Measurements from ENCODE around the gene SOCS6. TPM values are rescaled to one million over a fixed set of nuclear protein-coding genes. Genes with fewer than 3 reads are reported as not detected.
A peak's percentile ranks its signal among the peaks of the same experiment; 100 is the strongest.

The SOCS6 gene
- total and polyA plus RNA-seq, 4 donors, result 5.5 to 30.1 (median 8.7) TPM

DNA sequence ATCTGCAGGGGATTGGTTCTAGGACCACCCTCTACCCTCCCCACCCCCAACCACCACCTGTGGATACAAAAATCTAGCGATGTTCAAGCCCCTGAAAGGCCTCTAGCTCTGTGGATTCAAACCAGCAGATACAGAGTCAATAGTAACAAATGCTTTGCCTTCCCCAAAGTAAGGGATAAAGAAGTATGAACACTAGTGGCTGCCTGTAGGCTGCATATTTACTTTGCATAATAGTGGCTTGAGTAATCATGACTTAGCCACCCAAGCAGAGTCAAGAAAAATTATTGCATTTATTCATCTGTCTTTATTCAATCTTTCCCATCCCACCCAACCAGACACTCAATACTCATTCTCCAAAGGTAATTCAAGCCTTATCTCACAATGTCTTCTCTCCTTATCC is 43.8 kb downstream of the SOCS6 start (continued):
- TF ChIP-seq, protein P1, sequence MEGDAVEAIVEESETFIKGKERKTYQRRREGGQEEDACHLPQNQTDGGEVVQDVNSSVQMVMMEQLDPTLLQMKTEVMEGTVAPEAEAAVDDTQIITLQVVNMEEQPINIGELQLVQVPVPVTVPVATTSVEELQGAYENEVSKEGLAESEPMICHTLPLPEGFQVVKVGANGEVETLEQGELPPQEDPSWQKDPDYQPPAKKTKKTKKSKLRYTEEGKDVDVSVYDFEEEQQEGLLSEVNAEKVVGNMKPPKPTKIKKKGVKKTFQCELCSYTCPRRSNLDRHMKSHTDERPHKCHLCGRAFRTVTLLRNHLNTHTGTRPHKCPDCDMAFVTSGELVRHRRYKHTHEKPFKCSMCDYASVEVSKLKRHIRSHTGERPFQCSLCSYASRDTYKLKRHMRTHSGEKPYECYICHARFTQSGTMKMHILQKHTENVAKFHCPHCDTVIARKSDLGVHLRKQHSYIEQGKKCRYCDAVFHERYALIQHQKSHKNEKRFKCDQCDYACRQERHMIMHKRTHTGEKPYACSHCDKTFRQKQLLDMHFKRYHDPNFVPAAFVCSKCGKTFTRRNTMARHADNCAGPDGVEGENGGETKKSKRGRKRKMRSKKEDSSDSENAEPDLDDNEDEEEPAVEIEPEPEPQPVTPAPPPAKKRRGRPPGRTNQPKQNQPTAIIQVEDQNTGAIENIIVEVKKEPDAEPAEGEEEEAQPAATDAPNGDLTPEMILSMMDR (IDR thresholded peaks at IDR 0.05; ENCODE audit: low read depth, low read length, missing input control), result no peak
- TF ChIP-seq FOXA2 (IDR thresholded peaks at IDR 0.05) (peak; percentile 86), YY1 (IDR thresholded peaks at IDR 0.05) (no peak), GABPA (IDR thresholded peaks at IDR 0.05 in 1 of 2, conservative IDR thresholded peaks at IDR 0.05 in 1 of 2) (no peak), RXRA (IDR thresholded peaks at IDR 0.05) (no peak), RAD21 (IDR thresholded peaks at IDR 0.05) (peak in 1 of 2 donors; percentile 47), SP1 (IDR thresholded peaks at IDR 0.05) (no peak)
- TF ChIP-seq, protein P2, sequence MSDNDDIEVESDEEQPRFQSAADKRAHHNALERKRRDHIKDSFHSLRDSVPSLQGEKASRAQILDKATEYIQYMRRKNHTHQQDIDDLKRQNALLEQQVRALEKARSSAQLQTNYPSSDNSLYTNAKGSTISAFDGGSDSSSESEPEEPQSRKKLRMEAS (IDR thresholded peaks at IDR 0.05), result no peak

GRCh38 chr18:70333316-70333715 is 44.5 kb downstream of the SOCS6 start:
- no peak for DNase-seq (ENCODE audit: low spot score)
- WGBS, result 98% methylated on average over 1 of the region's 1 CpG
- H3K27me3 ChIP-seq (ENCODE audit: control insufficient read depth in 4 of 4, insufficient read depth in 4 of 4, low read length in 3 of 4), result no peaks in the 10 kb centered on the region
- no peaks in the 10 kb centered on the region for H3K9me3 ChIP-seq (ENCODE audit: control insufficient read depth in 4 of 4, low read length in 3 of 4)
- H3K4me3 ChIP-seq (ENCODE audit: low read depth in 1 of 3, low read length in 3 of 3), result no peak overlapping the region
- no peak for TF ChIP-seq ZBTB33 (IDR thresholded peaks at IDR 0.05)
- TF ChIP-seq, protein P2 (IDR thresholded peaks at IDR 0.05), result no peak
- TF ChIP-seq RXRA (IDR thresholded peaks at IDR 0.05), result no peak
- TF ChIP-seq HNF4G (IDR thresholded peaks at IDR 0.05), result no peak
- TF ChIP-seq TAF1 (conservative IDR thresholded peaks at IDR 0.05), result no peak
- no peak for TF ChIP-seq NR2F2 (IDR thresholded peaks at IDR 0.05)
- no peak for TF ChIP-seq FOXA2 (IDR thresholded peaks at IDR 0.05)
- TF ChIP-seq, protein P3, sequence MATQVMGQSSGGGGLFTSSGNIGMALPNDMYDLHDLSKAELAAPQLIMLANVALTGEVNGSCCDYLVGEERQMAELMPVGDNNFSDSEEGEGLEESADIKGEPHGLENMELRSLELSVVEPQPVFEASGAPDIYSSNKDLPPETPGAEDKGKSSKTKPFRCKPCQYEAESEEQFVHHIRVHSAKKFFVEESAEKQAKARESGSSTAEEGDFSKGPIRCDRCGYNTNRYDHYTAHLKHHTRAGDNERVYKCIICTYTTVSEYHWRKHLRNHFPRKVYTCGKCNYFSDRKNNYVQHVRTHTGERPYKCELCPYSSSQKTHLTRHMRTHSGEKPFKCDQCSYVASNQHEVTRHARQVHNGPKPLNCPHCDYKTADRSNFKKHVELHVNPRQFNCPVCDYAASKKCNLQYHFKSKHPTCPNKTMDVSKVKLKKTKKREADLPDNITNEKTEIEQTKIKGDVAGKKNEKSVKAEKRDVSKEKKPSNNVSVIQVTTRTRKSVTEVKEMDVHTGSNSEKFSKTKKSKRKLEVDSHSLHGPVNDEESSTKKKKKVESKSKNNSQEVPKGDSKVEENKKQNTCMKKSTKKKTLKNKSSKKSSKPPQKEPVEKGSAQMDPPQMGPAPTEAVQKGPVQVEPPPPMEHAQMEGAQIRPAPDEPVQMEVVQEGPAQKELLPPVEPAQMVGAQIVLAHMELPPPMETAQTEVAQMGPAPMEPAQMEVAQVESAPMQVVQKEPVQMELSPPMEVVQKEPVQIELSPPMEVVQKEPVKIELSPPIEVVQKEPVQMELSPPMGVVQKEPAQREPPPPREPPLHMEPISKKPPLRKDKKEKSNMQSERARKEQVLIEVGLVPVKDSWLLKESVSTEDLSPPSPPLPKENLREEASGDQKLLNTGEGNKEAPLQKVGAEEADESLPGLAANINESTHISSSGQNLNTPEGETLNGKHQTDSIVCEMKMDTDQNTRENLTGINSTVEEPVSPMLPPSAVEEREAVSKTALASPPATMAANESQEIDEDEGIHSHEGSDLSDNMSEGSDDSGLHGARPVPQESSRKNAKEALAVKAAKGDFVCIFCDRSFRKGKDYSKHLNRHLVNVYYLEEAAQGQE (IDR thresholded peaks at IDR 0.05), result no peak
- TF ChIP-seq YY1 (IDR thresholded peaks at IDR 0.05), result no peak
- TF ChIP-seq, protein P4, sequence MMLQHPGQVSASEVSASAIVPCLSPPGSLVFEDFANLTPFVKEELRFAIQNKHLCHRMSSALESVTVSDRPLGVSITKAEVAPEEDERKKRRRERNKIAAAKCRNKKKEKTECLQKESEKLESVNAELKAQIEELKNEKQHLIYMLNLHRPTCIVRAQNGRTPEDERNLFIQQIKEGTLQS (IDR thresholded peaks at IDR 0.05), result no peak
- TF ChIP-seq, protein P1 (IDR thresholded peaks at IDR 0.05; ENCODE audit: low read depth, low read length, missing input control), result no peak
- no peak for TF ChIP-seq RAD21 (IDR thresholded peaks at IDR 0.05)
- H3K9ac ChIP-seq (ENCODE audit: low read depth in 1 of 2, low read length in 2 of 2), result no peak overlapping the region
- peak overlapping the region; percentile 80 to 84 for H3K27ac ChIP-seq (ENCODE audit: low read depth in 1 of 2, low read length in 2 of 2)
- H3K36me3 ChIP-seq (ENCODE audit: control insufficient read depth in 4 of 4, insufficient read depth in 3 of 4, low read depth in 1 of 4, low read length in 3 of 4), result no peaks in the 10 kb centered on the region
- H3K4me1 ChIP-seq (ENCODE audit: control insufficient read depth in 4 of 4, insufficient read depth in 4 of 4, low read length in 3 of 4), result peaks cover 0 to 24% (median 13%) of the 10 kb centered on the region in 4 donors

Measured in liver (tissue), 9 donors.